Measurements from ENCODE around the gene LCN9.
"Not testable (repeated sequence)": the region's sequence is repeated elsewhere in the genome, so short reads cannot be mapped to it uniquely, and the experiment has no call there.

Gene LCN9

GRCh38 chr9:135662758-135663450, at the start of gene LCN9:
TSS of gene LCN9 (plus strand) at chr9:135663309. CDS start at chr9:135663322, 13 bp downstream.
- DNase-seq, result peak in 27 of 51 donors; percentile 4 to 75 (median 32)

DNA sequence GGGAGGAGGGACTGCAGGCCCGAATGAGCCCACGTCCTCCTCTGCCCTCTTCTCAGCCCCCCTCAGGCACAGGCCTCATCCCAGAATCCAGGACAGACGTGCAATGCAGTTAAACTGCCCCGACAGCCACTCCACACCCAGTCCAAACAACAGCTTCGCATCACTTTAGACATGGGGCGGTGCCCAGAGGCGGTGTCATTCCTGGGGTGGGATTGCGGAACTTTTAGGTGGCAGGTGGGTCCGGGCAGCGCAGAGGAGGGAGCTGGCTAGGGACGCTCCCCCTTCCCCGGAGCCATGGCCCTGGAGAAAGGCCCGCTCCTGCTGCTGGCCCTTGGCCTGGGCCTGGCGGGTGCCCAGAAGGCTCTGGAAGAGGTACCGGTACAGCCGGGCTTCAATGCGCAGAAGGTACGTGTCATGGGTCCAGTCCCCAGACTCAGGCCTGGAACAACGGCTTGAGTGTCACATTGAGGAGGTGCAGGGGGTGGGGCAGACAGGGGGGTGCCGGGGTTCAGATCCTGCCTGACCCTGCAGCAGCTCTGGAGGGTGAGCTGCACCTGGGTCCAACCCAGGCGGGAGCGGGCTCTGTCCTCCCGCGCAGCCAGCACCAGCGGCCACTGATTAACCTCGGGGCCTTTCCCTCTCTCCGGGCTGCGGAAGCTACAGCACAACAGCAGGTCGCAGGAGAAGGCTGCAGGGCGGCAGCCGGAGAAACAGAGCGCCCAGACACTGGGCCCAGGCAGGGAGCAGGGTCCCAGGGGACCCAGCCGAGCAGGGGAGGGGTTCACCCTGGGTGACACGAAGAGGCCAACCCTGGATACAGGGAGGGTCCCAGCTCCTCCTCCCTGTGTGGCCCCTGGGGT, 48.9 kb upstream of the LCN9 start:
- no peak for DNase-seq

DNA sequence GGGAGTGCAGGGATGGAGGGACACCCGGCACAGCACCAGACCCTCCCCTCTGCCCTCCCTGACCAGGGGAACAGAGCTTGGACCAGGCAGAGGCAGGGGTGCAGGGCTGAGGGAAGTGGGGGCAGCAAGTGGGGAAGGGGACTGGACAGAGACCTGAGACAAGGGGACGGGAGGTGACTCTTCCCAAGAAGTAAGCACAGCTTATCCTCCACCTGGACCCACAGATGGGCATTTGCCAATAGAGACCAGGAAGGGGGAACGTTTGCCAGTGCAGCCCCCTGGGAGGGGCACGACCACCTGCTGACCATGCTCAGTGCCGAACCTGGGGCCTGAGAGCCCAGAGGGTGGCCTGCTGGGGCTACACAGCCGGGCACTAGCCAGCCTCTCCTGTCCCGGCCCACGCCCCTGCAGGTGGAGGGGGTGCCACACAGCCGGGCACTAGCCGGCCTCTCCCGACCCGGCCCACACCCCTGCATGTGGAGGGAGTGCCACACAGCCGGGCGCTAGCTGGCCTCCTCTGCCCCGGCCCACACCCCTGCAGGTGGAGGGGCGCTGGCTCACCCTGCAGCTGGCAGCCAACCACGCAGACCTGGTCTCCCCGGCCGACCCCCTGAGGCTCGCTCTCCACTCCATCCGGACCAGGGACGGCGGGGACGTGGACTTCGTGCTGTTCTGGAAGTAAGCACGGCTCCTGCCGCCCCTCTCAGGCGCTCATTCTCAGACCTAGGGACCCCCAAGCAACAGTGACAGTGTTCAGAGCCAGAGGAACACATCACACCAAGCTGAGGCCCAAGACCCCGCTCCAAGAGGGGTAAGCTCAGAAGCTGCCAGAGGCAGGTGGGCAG, 48.1 kb upstream of the LCN9 start:
- no peak for DNase-seq

DNA sequence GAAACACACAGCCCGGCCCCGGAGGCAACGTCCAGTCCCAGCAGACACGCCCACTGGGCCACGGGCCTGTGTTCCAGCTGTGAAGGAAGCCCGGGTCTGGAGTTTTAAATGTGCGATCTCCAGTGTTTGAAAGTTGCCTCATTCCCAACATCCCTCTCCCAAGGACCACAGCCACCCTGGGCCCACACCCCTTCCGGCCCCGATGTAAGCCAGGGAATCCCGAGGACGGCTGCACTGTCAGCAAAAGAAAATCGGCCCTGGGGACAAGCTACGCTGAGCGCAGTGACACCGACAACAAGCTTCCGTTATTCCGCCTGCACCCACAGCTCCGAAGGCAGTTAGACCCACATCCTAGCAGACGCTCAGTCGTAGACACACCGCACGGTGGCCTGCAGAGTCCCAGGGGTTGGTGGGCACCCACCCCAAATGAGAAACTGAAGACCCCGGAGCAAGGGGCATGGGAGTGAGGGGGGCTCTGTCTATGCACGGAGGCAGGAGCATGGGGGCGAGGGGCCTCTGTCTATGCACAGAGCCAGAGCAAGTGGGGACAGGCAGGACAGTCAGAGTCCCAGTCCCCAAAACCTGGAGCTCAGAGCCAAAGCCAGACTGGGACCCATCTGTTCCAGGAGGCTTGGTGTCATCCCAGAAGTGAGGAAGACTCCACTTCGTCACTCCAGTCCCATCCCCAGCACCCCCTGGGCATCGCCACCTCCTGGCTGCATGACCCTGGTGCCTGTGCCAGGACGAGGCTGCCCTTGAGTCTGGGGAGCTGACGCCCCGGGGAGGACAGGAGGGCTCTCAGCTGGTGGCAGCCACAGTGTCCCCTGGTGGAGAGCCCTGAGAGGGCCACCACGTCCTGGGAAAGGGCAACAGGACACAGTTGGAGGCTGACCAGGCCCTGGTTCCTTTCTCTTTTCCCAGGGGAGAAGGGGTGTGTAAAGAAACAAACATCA, 47.2 kb upstream of the LCN9 start:
- no peak for DNase-seq

- no peak for DNase-seq
Measured at GRCh38 chr9:135616619-135617537, 46.2 kb upstream of the LCN9 start.

DNA sequence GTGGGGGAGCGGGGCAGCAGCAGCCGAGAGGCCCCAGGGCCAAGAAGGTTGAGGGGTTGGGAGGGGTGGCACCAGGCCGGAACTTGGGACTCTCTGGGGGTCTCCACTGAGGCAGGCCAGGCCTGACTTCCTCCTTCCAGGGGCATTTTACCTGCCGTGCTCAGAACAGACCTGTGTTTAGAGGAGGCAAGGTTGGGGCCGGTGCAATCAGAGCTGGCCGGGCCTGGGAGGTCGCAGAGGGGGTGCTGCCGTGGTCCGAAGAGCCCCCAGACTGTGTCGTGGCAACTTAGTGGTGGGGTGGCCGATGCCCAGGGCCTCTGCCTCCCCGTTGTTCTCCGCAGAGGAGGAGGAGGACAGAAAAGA, 45.6 kb upstream of the LCN9 start:
- DNase-seq, result no peak

DNA sequence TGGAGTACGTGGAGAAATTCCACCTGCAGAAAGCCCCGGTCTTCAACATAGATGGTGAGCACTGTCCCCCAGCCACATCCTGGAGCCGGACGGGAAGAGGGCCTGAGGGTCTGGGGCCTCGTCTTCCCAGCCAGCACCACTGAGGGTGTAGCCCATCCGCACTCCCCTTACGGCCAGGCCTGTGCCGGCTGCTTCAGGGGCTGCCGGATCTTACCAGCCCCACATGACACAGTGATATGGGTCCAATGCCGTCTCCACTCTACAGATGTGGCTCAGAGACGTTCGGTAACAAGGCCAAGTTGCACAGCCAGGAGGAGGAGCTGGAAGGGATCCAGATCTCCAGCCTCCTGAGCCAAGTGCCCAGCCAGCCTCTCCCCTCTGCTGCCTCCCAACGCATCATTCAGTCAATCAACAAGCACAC, 45.1 kb upstream of the LCN9 start:
- no peak for DNase-seq

DNA sequence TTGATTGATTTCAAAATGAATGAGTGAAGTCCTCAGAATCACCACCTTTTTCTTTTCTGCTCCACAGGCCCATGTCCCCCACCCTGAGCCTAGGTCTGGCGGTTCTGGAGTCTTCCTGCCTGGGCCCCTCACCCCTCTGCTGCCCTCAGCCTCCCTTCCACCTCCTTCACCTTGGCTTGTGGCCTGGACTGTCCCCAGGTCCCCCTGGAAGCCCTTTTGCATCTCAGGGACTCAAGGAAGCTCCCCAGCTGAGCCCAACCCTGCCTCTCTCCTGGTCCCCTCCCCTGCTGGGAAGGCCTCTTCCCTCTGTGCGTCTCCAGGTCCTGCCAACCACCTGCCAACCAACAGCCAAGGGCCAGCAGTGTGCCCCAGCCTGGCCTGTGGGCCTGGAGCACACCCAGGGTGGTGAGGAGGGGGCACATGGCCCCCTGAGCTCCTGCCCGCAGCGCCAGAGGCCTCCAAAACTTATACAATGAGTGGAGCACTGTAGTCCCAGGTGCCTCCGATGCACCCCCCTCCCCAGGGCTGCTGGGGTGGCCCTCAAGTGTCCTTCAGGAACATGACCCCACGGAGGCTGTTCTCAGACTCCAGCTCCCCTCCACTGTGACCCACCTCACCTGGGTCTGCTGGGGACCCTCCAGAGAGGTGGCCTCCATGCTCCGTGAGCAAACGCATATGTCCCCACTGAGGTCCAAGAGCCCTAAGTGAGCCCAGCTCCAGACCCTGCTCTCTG, 44.1 kb upstream of the LCN9 start:
- no peak for DNase-seq

GRCh38 chr9:135619599-135619886, 43.6 kb upstream of the LCN9 start:
- DNase-seq, result no peak

DNA sequence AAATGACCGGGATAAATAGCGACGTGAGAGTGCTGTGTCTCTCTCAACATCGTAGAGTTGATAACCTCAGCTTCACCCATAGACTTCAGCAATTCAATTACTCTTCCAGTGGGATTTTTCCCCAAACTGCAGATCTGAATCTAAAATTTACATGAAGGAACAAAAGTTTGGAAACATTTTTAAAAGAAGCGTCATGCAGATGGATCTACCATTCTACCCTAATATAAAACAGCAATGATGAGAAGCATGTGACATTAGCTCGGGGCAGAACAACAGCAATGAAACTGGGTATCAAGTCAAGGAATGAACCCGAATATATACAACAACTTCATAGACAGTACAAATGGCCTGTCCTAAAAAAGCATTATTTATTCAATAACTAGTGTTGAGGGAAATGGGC, 42.6 kb upstream of the LCN9 start:
- no peak for DNase-seq

- no peak for DNase-seq
Measured at GRCh38 chr9:135622415-135623020, 40.6 kb upstream of the LCN9 start.

GRCh38 chr9:135624282-135624681, 38.8 kb upstream of the LCN9 start:
- no peak for DNase-seq

- DNase-seq, result no peak
Measured at GRCh38 chr9:135632841-135633240, 30.3 kb upstream of the LCN9 start.

- not testable (repeated sequence) for DNase-seq
Measured at GRCh38 chr9:135636930-135637530, 26.1 kb upstream of the LCN9 start.

GRCh38 chr9:135639196-135639595, 23.9 kb upstream of the LCN9 start, which contains the start of gene GLT6D1:
TSS of gene GLT6D1 (minus strand) at chr9:135639540. CDS start at chr9:135639187, 353 bp downstream.
- DNase-seq, result no peak

GRCh38 chr9:135641047-135641446, 22.1 kb upstream of the LCN9 start:
- DNase-seq, result no peak

- no peak for DNase-seq
Measured at GRCh38 chr9:135641745-135642144, 21.4 kb upstream of the LCN9 start.

- no peak for DNase-seq
Measured at GRCh38 chr9:135644631-135645218, 18.4 kb upstream of the LCN9 start.
